Loucy (cell line): ENCODE measurements around the gene KCNK3.

Experiments used
- CTCF ChIP-seq: fragments of 200-600 bp; sonication (generic); conservative IDR thresholded peaks from 2 replicates; pipeline ENCODE4 v1.5.1; 2014; ENCODE audit warnings: mild to moderate bottlenecking, antibody characterized with exemption, low read length
- EZH2phosphoT487 ChIP-seq: fragments of 200-600 bp; IDR thresholded peaks from 2 replicates; pipeline ENCODE4 v1.6.1; 2018; ENCODE audit warnings: antibody characterized with exemption, mild to moderate bottlenecking, moderate library complexity, borderline replicate concordance

GRCh38 chr2:26742048-26742770, 49.7 kb downstream of the KCNK3 start:
- TF ChIP-seq CTCF (no peak), EZH2phosphoT487 (no peak)
